ENCODE measurements around the gene XXYLT1.

Gene XXYLT1

GRCh38 chr3:195023576-195023975 is 247.4 kb downstream of the XXYLT1 start:
- Histone ChIP-seq H3K27me3 (ENCODE audit: insufficient read depth, insufficient read length) (no peaks in the 10 kb centered on the region), H3K9me3 (ENCODE audit: insufficient read depth, low read length) (peaks cover 14% of the 10 kb centered on the region; the same call in 1 of the 2 replicates), H3K4me3 (ENCODE audit: insufficient read length, low read depth) (no peak overlapping the region), H3K36me3 (ENCODE audit: insufficient read depth, insufficient read length, low read length) (no peaks in the 10 kb centered on the region), H3K9ac (ENCODE audit: insufficient read length, low read depth) (no peak overlapping the region), H3K4me1 (ENCODE audit: insufficient read depth, insufficient read length) (no peaks in the 10 kb centered on the region)
- DNase-seq (ENCODE audit: low read depth, low spot score), result no peak
- TF ChIP-seq SUZ12 (IDR thresholded peaks at IDR 0.05; ENCODE audit: extremely low read depth, insufficient read depth, insufficient read length) (no peak), YY1 (IDR thresholded peaks at IDR 0.05; ENCODE audit: insufficient read depth, insufficient read length) (no peak), ZNF274 (IDR thresholded peaks at IDR 0.05; ENCODE audit: low read depth, low read length) (no peak)

- no peak for TF ChIP-seq ZNF274 (IDR thresholded peaks at IDR 0.05; ENCODE audit: low read depth, low read length)
- Histone ChIP-seq H3K9me3 (ENCODE audit: insufficient read depth, low read length) (peaks cover 14% of the 10 kb centered on the region; the same call in 1 of the 2 replicates), H3K36me3 (ENCODE audit: insufficient read depth, insufficient read length, low read length) (no peaks in the 10 kb centered on the region), H3K4me1 (ENCODE audit: insufficient read depth, insufficient read length) (no peaks in the 10 kb centered on the region), H3K9ac (ENCODE audit: insufficient read length, low read depth) (no peak overlapping the region), H3K4me3 (ENCODE audit: insufficient read length, low read depth) (no peak overlapping the region), H3K27me3 (ENCODE audit: insufficient read depth, insufficient read length) (no peaks in the 10 kb centered on the region)
- DNase-seq (ENCODE audit: low read depth, low spot score), result no peak
These were observed 249.3 kb downstream of the XXYLT1 start for GRCh38 chr3:195021692-195022091.

GRCh38 chr3:195020921-195021320 is 250.0 kb downstream of the XXYLT1 start:
- TF ChIP-seq YY1 (IDR thresholded peaks at IDR 0.05; ENCODE audit: insufficient read depth, insufficient read length), result no peak
- TF ChIP-seq SUZ12 (IDR thresholded peaks at IDR 0.05; ENCODE audit: extremely low read depth, insufficient read depth, insufficient read length), result no peak
- TF ChIP-seq ZNF274 (IDR thresholded peaks at IDR 0.05; ENCODE audit: low read depth, low read length), result no peak
- Histone ChIP-seq H3K4me3 (ENCODE audit: insufficient read length, low read depth) (no peak overlapping the region), H3K9ac (ENCODE audit: insufficient read length, low read depth) (no peak overlapping the region), H3K9me3 (ENCODE audit: insufficient read depth, low read length) (peaks cover 14% of the 10 kb centered on the region; the same call in 1 of the 2 replicates), H3K4me1 (ENCODE audit: insufficient read depth, insufficient read length) (no peaks in the 10 kb centered on the region), H3K36me3 (ENCODE audit: insufficient read depth, insufficient read length, low read length) (no peaks in the 10 kb centered on the region), H3K27me3 (ENCODE audit: insufficient read depth, insufficient read length) (no peaks in the 10 kb centered on the region)
- no peak for DNase-seq (ENCODE audit: low read depth, low spot score)

- Histone ChIP-seq H3K9me3 (ENCODE audit: insufficient read depth, low read length) (peaks cover 14% of the 10 kb centered on the region; the same call in 1 of the 2 replicates), H3K4me1 (ENCODE audit: insufficient read depth, insufficient read length) (no peaks in the 10 kb centered on the region), H3K9ac (ENCODE audit: insufficient read length, low read depth) (no peak overlapping the region), H3K36me3 (ENCODE audit: insufficient read depth, insufficient read length, low read length) (no peaks in the 10 kb centered on the region), H3K27me3 (ENCODE audit: insufficient read depth, insufficient read length) (no peaks in the 10 kb centered on the region), H3K4me3 (ENCODE audit: insufficient read length, low read depth) (no peak overlapping the region)
- DNase-seq (ENCODE audit: low read depth, low spot score), result no peak
- TF ChIP-seq ZNF274 (IDR thresholded peaks at IDR 0.05; ENCODE audit: low read depth, low read length) (no peak), YY1 (IDR thresholded peaks at IDR 0.05; ENCODE audit: insufficient read depth, insufficient read length) (no peak), SUZ12 (IDR thresholded peaks at IDR 0.05; ENCODE audit: extremely low read depth, insufficient read depth, insufficient read length) (no peak)
These were observed 250.8 kb downstream of the XXYLT1 start for GRCh38 chr3:195020185-195020584.

- H3K4me3 ChIP-seq (ENCODE audit: insufficient read length, low read depth), result no peak overlapping the region
- no peaks in the 10 kb centered on the region for H3K27me3 ChIP-seq (ENCODE audit: insufficient read depth, insufficient read length)
- H3K9ac ChIP-seq (ENCODE audit: insufficient read length, low read depth), result no peak overlapping the region
- no peak for DNase-seq (ENCODE audit: low read depth, low spot score)
- no peaks in the 10 kb centered on the region for H3K36me3 ChIP-seq (ENCODE audit: insufficient read depth, insufficient read length, low read length)
- no peak for TF ChIP-seq YY1 (IDR thresholded peaks at IDR 0.05; ENCODE audit: insufficient read depth, insufficient read length)
- TF ChIP-seq SUZ12 (IDR thresholded peaks at IDR 0.05; ENCODE audit: extremely low read depth, insufficient read depth, insufficient read length), result no peak
- TF ChIP-seq ZNF274 (IDR thresholded peaks at IDR 0.05; ENCODE audit: low read depth, low read length), result no peak
- peaks cover 14% of the 10 kb centered on the region; the same call in 1 of the 2 replicates for H3K9me3 ChIP-seq (ENCODE audit: insufficient read depth, low read length)
- no peaks in the 10 kb centered on the region for H3K4me1 ChIP-seq (ENCODE audit: insufficient read depth, insufficient read length)
These were observed 251.6 kb downstream of the XXYLT1 start for GRCh38 chr3:195019335-195019734.
